Gastrocnemius medialis (tissue), 4 donors: ENCODE data around the gene ASTN2. TPM values are rescaled to one million over a fixed set of nuclear protein-coding genes. Genes with fewer than 3 reads are reported as not detected.

Source experiments
- ATAC-seq, 2 donors: fragments of 150-250 bp; one replicate each; pipeline ENCODE4 v1.9.1; 2016
- DNase-seq, 2 donors: peaks; one replicate each; pipeline ENCODE4 v3.0.0-alpha.2; 2019
- H3K27ac ChIP-seq, 4 donors: fragments of 200-600 bp; sonication (generic); 1 replicate in 1 of 4; 2 replicates in 3 of 4; pipeline ENCODE4 v1.5.1; 2016 to 2018; ENCODE audit warnings: mild to moderate bottlenecking in 2 of 4, moderate library complexity in 1 of 4
- H3K27me3 ChIP-seq, 3 donors: fragments of 200-600 bp; sonication (generic) in 2 of 3; 1 replicate in 1 of 3; 2 replicates in 2 of 3; pipeline versions ENCODE4 v1.5.1 to v1.6.0; 2016 to 2019; ENCODE audit warnings: mild to moderate bottlenecking in 1 of 3, moderate library complexity in 1 of 3
- H3K36me3 ChIP-seq, 2 donors: fragments of 200-600 bp; sonication (generic) in 1 of 2; one replicate each; pipeline ENCODE4 v1.5.1; 2017 to 2018
- H3K4me1 ChIP-seq, 2 donors: fragments of 200-600 bp; sonication (generic) in 1 of 2; one replicate each; pipeline ENCODE4 v1.5.1; 2016 to 2017; ENCODE audit warnings: mild to moderate bottlenecking in 2 of 2
- H3K4me3 ChIP-seq, 4 donors: fragments of 200-600 bp; sonication (generic) in 3 of 4; 1 replicate in 1 of 4; 2 replicates in 3 of 4; pipeline ENCODE4 v1.5.1; 2016 to 2019; ENCODE audit warnings: mild to moderate bottlenecking in 2 of 4
- H3K9me3 ChIP-seq, 3 donors: fragments of 200-600 bp; sonication (generic) in 2 of 3; 1 replicate in 1 of 3; 2 replicates in 2 of 3; pipeline ENCODE4 v1.5.1; 2016 to 2019
- POLR2A ChIP-seq, 2 donors: fragments of 450-650 bp; IDR thresholded peaks; one replicate each; pipeline ENCODE4 v1.6.1; 2017; ENCODE audit warnings: antibody characterized with exemption in 2 of 2, mild to moderate bottlenecking in 2 of 2, moderate library complexity in 2 of 2
- in situ Hi-C, 4 donors: fragments of 200-750 bp; cut with MboI; loops; one replicate each; pipeline versions ENCODE4 v1.15.0 to v1.8.0; 2017; ENCODE audit warnings: low sequenced_read_pairs in 4 of 4
- intact Hi-C: fragments of 100-400 bp; cut with DNase I; formaldehyde crosslinking; loops from one replicate; pipeline ENCODE4 v1.15.1; 2023; ENCODE audit warnings: low total_unique reads
- total RNA-seq, 4 donors: library from RNA; depleted of rRNA; stranded (reverse); fragments of >200 nt; gene quantifications; one replicate each; pipeline versions ENCODE4 v1.1.0 to v1.2.3, GENCODE V29; 2016
- TF ChIP-seq, protein P1 (sequence below), 5 experiments: fragments of 450-650 bp in 3 of 5; fragments of 200-600 bp in 2 of 5; sonication (generic) in 2 of 5; IDR thresholded peaks in 4 of 5; conservative IDR thresholded peaks in 1 of 5; 1 replicate in 4 of 5; 2 replicates in 1 of 5; pipeline ENCODE4 v1.5.1; 2016 to 2019; ENCODE audit warnings: antibody characterized with exemption in 5 of 5, mild to moderate bottlenecking in 3 of 5, moderate library complexity in 3 of 5

The ASTN2 gene
- total RNA-seq, 4 donors from 2014 or later, result 2.5 to 4.6 (median 3.7) TPM

DNA sequence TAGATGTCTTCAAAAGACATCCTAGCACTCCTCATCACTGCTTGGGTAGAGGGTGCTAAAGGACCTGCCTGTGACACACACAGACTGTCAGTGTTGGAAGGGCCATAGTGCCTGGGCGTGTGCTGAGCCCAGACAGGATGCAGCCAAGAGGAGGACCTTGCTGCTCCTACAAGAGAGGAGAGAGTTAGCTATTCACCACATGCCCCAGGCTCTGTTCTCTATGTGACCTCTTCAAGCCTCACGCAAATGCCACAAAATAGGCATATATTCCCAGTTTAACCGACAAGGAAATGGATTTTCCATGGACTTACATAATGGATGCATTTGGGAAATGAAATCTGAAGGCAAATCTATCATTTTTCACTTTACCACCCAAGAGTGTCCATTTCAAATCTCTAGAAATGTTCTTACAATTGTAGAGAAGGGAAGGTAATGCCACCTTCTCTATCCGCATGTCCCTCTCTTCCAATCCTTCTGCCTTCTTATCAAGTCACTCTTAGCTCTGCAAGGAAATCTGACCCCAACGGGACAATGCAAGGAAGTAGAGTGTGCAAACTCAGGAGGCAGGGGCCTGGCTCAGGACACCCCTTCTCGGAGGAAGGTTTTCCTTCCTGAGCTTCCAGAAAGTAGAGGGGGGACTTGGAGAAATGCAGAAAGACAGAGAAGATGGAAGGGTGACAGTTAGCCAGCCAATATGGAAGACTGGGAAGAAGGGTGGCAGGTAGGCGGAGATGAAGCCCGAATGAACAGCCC lies 678.3 kb downstream of the ASTN2 start:
- Histone ChIP-seq H3K27me3 (no peaks in the 10 kb centered on the region), H3K4me3 (peak overlapping the region in 2 of 4 donors; percentile 7 to 28), H3K9me3 (no peaks in the 10 kb centered on the region), H3K36me3 (no peaks in the 10 kb centered on the region), H3K4me1 (no peaks in the 10 kb centered on the region), H3K27ac (no peak overlapping the region)
- DNase-seq (no peak), ATAC-seq (no peak)
- intact Hi-C loops, result no loop called here
- no peak for TF ChIP-seq POLR2A (IDR thresholded peaks at IDR 0.05)
- TF ChIP-seq, protein P1, sequence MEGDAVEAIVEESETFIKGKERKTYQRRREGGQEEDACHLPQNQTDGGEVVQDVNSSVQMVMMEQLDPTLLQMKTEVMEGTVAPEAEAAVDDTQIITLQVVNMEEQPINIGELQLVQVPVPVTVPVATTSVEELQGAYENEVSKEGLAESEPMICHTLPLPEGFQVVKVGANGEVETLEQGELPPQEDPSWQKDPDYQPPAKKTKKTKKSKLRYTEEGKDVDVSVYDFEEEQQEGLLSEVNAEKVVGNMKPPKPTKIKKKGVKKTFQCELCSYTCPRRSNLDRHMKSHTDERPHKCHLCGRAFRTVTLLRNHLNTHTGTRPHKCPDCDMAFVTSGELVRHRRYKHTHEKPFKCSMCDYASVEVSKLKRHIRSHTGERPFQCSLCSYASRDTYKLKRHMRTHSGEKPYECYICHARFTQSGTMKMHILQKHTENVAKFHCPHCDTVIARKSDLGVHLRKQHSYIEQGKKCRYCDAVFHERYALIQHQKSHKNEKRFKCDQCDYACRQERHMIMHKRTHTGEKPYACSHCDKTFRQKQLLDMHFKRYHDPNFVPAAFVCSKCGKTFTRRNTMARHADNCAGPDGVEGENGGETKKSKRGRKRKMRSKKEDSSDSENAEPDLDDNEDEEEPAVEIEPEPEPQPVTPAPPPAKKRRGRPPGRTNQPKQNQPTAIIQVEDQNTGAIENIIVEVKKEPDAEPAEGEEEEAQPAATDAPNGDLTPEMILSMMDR (IDR thresholded peaks at IDR 0.05 in 4 of 5, conservative IDR thresholded peaks at IDR 0.05 in 1 of 5), result no peak
- in situ Hi-C loops, result loop anchor here in 2 of 4 donors (5.0 to 10.0 kb wide), 2 partner anchors 118 to 121 kb away; no protein-coding TSS in a partner anchor

DNA sequence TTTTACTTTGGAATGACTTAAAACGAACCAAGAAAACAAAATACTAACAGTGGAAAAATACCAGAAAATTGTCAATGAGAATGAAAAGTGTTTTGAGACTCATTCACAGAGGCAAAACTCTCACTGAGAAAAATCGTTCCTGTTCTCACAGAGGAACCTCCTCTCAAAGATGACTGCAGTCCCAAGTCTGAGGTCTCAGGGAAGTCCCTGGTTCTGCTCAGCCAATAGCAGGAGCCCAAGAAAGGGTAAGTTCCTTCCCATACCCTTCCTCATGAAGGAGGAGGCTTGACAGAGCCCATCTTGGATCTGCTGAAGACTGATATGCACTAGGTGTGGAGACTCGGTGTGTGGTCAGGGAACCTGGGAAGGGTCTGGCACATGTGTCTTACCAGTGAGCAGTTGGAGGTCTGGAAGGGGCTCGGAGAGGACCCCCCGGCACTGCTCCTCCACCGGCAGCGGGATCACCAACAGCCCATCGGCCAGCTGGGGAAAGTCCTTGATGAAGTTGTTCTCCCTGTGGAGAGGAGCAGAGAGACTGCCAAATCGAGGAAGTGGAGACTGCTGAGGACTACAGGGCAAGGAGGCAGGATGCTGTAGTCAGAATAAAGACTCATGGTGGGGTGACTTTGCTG lies 681.7 kb downstream of the ASTN2 start:
- ATAC-seq, result no peak
- in situ Hi-C loops (loop anchor here in 1 of 4 donors (10.0 kb wide), 1 partner anchor 122 kb away; no protein-coding TSS in a partner anchor), intact Hi-C loops (no loop called here)

DNA sequence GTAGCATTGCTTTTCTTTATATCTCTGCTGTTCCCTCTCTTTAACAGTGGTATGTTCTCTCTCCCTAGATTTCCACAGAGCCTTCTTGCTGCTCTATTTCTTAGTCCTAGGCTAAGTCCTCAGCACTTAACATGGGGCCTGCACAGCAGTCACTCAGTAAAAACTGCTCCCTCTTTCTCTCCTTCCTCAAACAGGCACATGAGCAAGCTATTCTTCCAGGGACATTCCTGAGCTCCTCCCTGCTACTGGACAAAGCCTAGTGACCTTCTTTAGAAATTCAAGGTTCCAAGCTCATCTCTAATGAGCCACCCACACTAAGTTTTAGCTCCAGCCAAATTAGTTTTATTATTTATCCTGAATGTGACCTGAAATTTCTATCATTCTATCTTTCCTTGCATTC lies 688.3 kb downstream of the ASTN2 start:
- Histone ChIP-seq H3K4me1 (no peaks in the 10 kb centered on the region), H3K4me3 (no peak overlapping the region), H3K36me3 (no peaks in the 10 kb centered on the region), H3K27me3 (no peaks in the 10 kb centered on the region), H3K9me3 (no peaks in the 10 kb centered on the region), H3K27ac (no peak overlapping the region)
- TF ChIP-seq, protein P1 (IDR thresholded peaks at IDR 0.05 in 4 of 5, conservative IDR thresholded peaks at IDR 0.05 in 1 of 5), result no peak
- no peak for TF ChIP-seq POLR2A (IDR thresholded peaks at IDR 0.05)
- no peak for ATAC-seq
- intact Hi-C loops (no loop called here), in situ Hi-C loops (no loop called here)
- no peak for DNase-seq

More for the DNA sequence above, 681.7 kb downstream of the ASTN2 start:
- Histone ChIP-seq H3K4me1 (no peaks in the 10 kb centered on the region), H3K9me3 (no peaks in the 10 kb centered on the region), H3K27me3 (no peaks in the 10 kb centered on the region), H3K36me3 (no peaks in the 10 kb centered on the region), H3K4me3 (no peak overlapping the region), H3K27ac (no peak overlapping the region)
- TF ChIP-seq, protein P1 (IDR thresholded peaks at IDR 0.05 in 4 of 5, conservative IDR thresholded peaks at IDR 0.05 in 1 of 5), result no peak
- TF ChIP-seq POLR2A (IDR thresholded peaks at IDR 0.05), result no peak
- no peak for DNase-seq

DNA sequence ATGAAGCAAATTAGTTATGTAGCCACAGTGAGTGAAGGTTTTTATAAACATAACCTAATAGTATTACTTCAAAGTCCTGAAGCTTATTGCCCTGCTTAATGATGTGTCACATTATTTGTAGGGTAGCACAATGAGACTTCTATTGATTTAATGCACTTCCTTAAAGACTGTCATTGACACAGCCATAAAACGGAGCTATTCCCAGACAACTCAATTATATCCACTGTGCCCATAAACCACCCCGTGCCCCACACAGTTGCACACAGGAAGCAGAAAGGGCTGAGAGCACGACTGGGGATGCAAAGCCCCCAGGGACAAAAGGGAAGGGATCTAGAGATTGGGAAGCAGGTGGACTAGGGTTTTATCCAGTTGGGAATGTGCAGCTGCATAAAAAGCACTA lies 690.7 kb downstream of the ASTN2 start:
- no peak overlapping the region for H3K4me3 ChIP-seq
- ATAC-seq, result no peak
- no peaks in the 10 kb centered on the region for H3K9me3 ChIP-seq
- DNase-seq, result no peak
- H3K27ac ChIP-seq, result no peak overlapping the region
- in situ Hi-C loops, result no loop called here
- intact Hi-C loops, result no loop called here
- H3K4me1 ChIP-seq, result no peaks in the 10 kb centered on the region
- no peaks in the 10 kb centered on the region for H3K27me3 ChIP-seq
- TF ChIP-seq, protein P1 (IDR thresholded peaks at IDR 0.05 in 4 of 5, conservative IDR thresholded peaks at IDR 0.05 in 1 of 5), result no peak
- TF ChIP-seq POLR2A (IDR thresholded peaks at IDR 0.05), result no peak
- H3K36me3 ChIP-seq, result no peaks in the 10 kb centered on the region
